ENCODE results near the gene WDR4.
"Not testable (repeated sequence)": the region's sequence is repeated elsewhere in the genome, so short reads cannot be mapped to it uniquely, and the experiment has no call there.

WDR4 gene

DNA sequence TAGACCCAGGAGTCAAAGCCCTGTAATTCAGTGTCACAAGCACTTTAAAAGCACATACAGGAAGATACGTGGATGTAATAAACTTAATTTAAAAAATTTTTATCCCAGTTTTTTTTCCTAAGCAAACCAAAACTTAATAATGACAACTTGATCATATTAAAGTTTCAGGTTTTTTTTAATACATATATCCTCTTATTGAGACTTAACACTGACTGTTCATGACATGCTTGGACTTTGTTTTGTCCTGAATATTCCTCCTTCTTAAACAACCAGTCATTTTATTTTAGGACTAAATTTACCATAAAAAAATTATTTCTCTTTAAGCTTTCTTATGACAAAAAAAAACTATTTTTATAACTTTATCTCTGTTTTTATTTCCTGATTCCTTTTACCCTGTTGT is 64.1 kb downstream of the WDR4 start:
- DNase-seq (ENCODE audit: low read depth), result no peak

DNA sequence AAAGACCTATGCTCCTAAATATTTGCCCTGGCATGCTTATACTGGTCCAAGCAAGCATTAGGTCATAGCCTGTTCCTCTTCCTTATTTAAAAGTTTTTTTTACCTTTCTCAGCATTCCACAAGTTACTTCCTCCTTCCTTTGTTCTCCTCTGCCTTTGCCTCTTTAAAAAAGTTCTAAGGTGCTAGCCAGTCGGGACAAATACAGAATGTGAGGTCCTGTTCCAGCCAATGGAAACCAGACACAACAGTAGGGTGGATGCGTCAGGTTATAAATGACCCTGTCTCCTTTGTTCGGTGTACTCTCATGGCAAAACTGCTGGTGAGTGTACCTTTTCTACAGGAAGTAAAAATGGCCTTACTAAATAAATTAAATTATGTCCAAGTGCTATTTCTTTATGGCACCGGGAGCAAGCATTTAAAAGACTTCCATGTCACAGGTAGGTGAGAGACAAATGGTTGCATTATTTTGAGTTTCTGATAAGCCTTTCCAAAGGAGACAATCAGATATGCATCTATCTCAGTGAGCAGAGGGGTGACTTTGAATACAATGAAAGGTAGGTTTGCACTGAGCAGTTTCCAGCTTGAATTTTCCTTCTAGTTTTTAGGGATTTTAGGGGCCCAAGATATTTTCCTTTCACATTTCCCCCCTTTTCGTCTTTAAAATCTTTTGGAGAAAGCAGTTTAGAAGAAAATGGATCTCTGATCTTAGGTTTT is 66.7 kb downstream of the WDR4 start:
- not testable (repeated sequence) for DNase-seq (ENCODE audit: low read depth)

DNA sequence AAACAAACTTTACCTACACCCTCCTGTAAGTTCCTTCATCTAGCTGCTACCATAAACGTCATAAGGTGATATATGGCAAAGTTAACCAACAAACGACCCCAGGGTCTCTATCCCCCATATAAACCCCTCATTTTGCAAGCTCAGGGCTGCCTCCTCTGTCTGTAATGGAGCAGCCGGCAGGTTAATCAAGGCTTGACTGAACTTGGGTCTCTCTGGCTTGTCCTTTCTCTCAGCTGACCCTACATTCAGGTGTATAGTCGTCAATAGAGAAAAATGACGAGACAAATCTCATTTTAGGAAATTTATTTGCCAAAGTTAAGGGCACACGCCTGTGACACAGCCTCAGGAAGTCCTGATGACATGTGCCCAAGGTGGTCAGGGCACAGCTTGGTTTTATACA is 67.4 kb downstream of the WDR4 start:
- DNase-seq (ENCODE audit: low read depth), result no peak

DNA sequence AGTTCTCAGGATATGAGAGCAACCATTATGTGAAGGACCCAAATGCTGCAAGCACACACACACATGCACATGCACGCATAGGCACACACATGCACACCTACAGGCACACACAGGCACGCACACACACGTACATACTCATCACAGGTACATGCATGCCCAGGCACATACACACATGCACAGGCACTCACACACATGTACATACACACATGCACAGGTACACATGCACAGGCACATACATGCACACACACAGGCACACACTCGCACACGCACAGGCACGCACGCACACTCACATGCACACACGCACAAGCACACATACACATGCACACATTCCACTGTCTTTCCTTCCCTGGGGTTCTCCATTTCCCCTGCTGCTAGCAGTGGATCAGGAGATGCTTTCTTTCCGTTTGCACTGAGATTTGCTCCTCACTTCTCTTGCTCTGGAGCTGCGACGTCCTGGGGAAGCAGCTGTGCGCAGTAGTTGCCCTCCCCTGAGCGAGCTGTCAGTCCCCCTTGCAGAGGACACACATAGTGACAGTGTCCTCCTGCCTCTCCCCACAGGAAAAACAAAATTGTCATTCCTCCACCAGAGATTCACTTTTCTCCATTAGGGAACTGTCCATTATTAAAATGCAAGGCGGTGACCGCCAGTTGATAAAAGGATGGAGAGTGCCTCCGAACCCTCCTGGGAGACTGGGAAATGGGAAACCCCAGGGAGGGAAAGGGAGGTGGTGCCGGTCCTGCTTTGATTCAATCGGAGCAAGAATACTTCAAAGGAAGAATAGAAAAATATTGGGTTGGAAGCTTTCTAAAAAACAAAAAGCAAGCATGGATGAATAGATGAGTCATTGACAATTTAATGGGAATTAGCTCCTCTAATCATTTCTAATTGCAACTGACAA is 69.5 kb downstream of the WDR4 start:
- DNase-seq (ENCODE audit: low read depth), result no peak

DNA sequence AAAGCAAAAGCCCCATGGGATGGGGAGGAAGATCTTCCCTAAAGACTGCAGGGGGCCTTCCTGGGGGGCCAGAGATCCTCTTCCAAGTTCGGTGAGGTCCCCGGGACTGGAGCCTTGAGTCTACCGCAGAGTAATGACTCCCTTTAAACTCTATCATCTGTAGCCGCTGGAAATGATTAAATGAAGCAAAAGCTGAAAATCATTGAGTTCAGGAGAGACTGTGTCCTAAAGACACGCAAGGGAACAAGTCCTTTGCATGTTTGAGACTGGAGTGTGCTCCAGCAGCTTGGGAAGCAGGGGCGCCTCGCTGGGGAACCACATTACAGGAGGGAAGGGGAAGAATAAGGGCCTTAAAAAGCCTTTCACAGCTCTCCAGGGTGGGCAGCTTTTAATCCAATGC is 70.2 kb downstream of the WDR4 start:
- no peak for DNase-seq (ENCODE audit: low read depth)

DNA sequence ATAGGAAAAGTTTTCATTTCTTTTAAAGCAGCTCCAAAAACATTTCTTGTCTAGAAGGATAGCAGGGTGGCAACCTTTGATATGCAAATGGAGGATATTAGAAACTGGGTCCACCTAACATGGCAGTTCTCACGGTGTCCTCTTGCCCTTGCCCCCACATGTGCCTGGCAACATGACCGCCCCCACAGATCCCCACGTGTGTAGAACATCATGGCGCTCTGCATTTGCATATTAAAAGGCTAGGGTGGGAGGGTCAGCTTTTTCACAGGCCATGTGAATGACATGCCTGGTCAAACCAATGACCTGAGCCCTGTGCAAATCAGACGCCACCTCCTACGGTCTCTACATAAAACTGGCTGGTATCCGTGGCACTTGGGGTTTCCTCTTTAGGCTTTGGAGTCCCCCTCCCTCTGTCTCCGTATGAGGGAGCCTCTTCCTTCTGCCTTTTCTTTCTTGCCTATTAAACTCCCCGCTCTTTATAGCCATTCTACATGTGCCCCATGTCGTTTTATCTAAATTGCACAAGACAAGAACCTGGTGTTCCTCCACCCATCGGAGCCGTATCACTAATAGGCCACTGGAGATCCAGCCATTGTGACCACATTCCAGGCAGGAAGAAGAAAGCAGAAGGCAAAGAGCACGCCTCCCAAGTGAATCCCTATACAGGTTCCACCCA is 71.3 kb downstream of the WDR4 start:
- no peak for DNase-seq (ENCODE audit: low read depth)

DNA sequence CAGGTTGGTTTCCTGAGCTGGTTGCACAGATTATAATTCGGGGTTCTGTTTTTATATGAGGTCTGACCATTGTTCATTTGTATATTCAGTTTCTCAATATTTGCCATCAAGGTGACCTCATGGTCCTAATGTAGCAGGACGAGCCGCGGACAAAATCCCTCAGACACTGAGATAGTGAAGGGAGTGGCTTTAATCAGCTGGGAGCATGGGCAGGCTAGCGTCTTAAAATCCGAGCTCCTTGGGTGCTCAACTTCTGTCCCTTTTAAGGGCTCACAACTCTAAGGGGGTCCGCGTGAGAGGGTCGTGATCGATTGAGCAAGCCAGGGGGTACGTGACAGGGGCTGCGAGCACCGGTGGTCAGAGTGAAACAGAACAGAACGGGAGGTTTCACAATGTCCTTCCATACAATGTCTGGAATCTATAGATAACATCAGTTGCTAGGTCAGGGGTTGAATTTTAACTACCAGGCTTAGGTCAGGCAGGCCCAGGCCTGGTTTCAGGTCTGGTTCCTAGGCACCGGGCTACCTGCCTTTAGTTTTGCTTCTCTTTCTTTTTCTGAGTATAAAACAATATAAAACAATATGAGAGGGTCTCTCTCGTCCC is 71.9 kb downstream of the WDR4 start:
- DNase-seq (ENCODE audit: low read depth), result not testable (repeated sequence)

DNA sequence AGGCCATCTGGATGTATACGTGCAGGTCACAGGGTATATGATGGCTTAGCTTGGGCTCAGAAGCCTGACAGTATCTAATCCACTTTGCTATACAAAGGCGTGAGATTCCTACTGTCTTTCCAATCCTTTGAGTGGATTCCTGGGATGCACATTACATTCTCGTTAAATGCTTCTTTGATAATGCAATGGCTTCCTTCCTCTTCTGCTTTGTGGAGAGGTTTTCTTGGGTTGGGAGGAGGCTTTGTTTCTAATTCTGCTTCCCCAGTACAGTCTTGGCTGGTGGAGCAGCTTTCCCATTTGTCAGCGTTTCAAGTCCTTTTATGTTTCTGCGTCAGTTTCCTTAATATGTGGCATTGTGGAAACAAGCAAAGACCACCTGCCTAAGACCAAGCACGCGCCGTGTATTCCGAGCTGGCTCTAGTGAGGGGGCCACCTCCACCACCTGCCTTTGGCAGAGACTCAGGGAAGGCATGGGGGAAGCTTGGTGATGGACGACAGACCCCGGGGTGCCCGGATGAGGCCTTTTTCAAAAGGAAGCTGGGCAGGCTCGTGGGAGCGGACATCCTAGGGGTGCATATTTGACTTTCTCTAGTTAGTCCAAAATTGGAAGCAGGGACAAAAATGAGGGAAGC is 72.7 kb downstream of the WDR4 start:
- no peak for DNase-seq (ENCODE audit: low read depth)

DNA sequence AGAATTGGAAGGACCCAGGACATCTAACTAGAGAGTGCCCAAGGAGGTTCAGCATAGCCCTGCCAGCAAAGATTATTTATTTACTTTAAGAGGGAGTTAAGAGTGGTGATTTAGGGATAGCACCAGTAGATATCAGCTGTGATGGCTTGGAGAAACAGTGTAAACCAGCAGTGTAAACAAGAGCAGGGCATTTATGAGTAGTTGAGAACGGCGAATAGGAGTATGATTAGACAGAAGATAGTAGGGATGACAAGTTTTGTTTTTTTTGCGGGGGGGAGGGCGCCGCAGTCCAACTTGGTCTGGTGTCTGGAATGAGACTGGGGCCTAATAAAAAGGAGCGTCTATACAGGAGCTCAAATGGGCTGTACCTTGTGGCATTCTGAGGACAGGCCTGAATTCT is 77.7 kb downstream of the WDR4 start:
- not testable (repeated sequence) for DNase-seq (ENCODE audit: low read depth)

DNA sequence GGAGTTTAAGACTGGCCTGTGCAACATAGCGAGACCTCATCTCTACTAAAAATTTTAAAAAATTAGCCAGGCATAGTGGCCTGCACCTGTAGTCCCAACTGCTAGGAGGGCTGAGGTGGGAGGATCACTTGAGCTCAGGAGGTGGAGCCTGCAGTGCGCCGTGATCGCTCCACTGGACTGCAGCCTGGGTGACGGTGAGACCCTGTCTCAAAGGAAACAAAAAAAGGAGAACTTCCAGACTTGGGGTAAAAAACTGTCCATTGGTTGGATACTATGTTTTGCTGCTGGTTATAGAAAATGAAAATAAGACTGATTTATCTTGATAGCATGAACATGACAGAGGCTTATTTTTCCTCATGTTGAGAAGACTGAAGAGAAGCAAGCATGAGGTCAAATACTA is 79.4 kb downstream of the WDR4 start:
- no peak for DNase-seq (ENCODE audit: low read depth)

DNA sequence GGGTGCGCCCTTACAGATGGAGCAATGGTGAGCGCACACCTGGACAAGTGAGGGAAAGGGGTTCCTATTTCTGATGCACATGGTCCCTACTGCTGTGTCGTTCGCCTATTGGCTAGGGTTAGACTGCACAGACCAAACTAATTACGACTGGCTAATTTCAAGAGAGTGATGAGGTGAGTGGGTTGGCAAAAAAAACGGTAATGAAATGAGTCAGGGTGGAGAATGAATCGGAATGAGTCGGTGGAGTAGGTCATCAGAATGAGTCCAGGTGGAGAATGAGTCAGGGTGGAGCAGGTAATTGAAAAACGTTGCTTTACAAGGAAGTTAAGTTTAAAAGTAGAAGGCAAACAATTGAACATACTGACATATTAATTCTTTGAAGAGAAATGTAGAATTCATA is 79.8 kb downstream of the WDR4 start:
- DNase-seq (ENCODE audit: low read depth), result no peak

Data from EH (cell line).